ENCODE data around the gene BAG2.

BAG2 gene

DNA sequence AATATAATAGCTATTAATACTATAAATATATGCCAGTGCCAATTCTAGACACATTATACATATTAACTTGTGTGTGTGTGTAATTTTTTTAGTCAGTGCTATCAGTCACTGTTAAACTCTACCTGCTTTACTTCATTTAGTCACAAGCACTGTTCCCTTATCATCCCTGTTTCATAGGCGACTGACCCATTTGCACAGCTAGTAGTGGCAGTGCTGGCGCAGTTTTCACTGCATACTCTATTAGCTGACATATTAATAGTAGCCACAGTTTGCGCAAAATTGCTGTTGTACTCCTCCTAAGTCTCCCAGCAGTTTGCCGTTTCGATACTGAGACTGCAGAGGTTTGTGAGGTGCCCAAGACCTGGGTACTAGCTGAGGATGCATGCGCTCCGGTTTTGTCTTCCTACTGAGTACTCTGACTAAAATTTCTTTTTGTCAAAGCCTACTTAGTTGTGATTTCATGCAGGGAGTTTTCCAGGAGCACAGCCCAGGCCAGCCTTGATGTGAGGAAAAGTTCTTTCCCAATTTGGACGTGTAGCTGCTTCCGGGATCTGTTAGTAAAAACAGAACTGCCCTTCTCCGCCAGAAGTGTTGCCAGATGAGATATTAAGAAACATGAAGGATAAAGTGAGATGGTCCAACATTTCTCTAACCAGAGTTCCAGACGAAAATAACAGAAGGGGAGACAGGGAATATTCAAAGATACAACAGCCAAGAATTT, 5.6 kb downstream of the BAG2 start:
- no peak for DNase-seq

DNA sequence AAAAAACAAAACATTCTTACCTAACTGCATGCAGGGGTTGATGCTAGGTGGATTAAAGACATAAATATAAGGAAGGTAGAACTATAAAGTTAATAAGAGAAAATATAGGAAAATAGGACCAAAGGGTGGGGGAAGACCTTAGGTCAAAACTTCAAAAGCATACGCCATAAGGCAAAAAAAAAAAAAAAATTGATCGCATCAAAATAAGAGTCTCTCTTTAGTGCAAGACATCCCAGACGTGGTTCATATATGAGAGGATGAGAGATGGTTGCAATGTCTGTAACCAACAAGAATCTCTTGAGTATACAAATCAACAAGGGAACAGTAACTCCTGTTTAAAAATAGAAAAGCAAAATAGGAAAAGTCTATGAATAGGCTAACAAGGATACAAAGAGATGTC, 8.5 kb downstream of the BAG2 start:
- DNase-seq: no peak

- no peak for DNase-seq
These were observed 9.9 kb downstream of the BAG2 start for GRCh38 chr6:57182017-57182432.

DNA sequence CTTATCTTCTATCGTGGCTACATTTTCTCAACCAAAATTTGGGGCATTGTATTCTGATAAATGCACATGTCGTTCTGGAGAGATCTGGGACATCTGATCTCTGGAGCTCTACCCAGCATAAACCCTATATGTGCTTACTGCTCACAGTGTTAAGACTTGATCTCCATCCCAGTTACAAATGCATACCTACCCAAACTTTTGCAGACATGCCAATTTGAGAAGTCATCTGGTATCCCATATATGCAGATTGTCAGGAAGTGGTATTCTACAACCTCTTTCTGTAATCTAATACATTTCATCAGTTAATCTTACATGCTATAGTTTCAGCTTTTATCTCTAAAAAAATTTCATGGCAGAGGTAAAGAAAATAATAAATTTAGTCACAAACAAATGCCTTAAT, 11.2 kb downstream of the BAG2 start:
- no peak for DNase-seq

DNA sequence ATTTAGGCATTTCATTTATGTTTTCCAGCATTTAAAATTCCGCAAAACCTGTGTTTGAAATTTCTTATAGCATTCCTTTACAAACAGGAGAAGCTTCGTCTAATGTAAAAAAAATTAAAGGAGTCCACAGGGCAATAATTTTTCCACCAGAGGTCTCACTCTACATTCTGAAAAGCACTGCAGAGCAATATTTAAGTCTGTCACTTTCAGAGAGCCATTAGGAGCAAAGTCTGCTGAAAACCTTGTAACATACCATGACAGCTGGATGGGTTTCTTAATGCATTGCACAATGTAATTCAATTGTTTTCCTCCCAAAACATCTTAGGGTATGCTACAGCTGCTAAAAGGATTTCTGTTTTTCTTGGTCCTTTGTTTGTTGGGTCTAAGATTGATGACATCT, 18.0 kb downstream of the BAG2 start:
- DNase-seq: no peak

DNA sequence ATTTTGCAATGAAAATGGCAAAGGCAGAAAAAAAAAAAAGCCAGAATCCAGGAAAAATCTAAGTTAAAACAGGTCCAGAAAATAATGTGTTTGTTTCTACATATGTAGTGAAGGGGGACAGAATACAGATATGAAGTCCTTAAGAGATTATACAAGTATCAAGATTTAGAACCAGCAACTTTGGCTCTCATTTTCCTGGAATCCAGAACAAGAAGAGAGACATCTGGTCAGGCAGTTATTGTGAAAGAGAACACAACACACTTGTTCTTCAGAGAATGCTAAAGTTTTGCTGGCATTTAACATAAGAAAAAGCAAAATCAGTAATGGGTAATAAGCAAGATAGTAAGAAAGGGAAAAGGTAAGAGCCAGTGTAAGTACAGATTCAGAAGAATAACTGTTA, 21.1 kb downstream of the BAG2 start:
- no peak for DNase-seq

GRCh38 chr6:57195457-57195856, 23.3 kb downstream of the BAG2 start:
- DNase-seq: no peak

DNA sequence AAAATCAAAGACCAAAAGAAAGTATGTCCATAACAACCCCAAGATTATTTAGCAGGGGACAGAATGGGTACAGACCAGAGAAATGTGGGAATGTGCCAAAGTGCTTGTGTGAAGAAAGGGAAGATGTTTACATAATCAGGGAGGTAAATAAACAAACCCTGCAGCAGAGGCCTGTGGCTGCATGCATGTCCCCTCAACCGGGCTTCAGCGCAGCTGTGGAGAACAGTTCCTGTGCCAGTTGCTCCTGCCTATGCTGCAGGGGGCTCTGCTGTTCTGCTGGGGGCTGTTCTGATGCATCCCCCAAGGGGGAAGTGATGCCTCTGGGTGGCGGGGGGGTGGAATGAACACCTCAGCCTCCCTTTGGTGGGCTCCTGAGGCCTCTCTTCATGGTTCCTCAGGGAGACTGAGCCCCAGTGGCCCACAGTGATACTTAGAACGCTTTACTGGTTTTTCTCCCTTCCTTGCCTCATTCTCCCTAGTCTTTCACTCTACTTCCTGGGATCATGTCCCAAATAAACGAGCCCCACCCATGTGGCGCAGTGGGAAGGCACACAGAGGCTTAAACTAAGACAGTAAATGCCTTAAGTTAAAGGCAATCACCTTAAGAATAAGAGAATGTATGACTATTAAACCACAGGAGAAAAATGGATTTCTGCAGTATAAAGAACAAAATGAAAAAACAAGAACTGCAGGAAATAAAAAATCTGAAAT, 27.0 kb downstream of the BAG2 start:
- DNase-seq: no peak

GRCh38 chr6:57201718-57202117, 29.6 kb downstream of the BAG2 start:
- no peak for DNase-seq

DNA sequence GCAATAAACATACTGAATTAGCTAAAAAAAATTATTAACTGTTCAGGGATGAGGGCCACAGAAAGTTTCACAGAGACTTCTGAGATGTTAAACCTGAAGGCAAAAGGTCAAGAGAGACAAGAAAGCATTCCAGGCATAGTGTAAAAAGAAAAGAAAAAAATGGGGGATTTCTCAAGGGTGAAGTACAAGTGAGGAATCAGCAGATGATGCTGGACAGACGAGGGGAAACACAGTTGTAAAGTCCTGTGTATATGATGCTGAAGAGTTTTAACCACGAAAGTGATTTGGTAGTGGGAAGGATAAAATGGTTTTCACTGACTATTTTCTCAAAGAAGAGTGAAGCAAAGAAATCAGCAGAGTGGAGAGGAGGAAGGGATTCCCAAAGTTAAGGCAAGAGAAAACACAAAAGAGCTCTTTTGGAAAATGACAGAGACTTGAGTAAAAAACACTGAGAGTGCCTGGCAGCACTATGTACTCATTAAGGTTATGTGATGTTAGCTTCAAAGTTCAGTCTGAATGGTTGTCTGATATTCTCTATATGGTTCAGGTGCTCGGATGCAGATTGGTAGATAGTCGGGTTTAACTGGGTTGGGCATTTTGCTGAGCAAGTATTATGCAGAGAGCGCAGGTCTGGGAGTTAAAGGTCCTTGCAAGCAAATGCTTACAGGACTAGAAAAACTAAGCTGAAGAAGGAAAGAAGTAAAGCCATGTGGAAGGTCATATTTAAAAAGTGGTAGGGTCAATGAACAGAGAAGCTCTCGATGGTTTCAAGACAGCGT, 33.6 kb downstream of the BAG2 start:
- no peak for DNase-seq

DNA sequence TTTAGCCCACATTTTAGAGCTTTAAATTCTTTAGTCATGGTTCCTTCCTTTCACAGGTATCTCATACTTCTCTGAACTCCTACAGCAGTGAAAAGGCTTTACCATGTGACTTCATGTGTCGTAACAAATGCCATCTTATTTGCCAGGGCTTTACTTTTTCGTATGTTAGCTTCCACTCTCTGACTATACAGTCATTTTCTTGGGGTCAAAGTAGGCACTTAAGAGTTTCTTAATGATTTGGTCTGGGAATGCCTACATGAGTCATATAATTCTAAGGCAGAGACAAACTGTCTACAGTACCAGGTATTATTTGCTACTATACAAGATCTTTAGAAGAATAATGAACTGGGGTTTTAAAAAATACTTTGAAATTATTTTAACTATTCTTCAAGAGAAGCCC, 35.0 kb downstream of the BAG2 start:
- DNase-seq: no peak

- no peak for DNase-seq
These were observed 35.7 kb downstream of the BAG2 start for GRCh38 chr6:57207872-57208271.

DNA sequence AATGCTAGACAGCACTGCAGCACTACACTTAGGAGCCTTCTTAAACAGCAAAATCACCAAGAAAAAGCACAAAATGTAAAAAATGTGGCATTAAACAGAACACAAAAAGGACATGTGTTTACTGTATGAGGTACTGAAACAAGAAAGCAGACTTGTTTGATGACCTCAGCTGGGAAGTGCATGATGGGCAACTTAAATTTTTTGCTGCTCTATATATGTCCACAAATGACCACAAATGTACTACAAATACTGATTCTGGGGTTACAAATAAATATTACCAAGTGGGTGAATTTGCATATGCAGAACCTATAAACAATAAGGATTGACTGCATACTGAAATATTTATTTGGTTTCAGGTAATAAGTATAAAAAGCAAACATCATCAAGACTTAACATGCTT, 36.9 kb downstream of the BAG2 start:
- no peak for DNase-seq

- no peak for DNase-seq
These were observed 37.9 kb downstream of the BAG2 start for GRCh38 chr6:57210060-57210459.

DNA sequence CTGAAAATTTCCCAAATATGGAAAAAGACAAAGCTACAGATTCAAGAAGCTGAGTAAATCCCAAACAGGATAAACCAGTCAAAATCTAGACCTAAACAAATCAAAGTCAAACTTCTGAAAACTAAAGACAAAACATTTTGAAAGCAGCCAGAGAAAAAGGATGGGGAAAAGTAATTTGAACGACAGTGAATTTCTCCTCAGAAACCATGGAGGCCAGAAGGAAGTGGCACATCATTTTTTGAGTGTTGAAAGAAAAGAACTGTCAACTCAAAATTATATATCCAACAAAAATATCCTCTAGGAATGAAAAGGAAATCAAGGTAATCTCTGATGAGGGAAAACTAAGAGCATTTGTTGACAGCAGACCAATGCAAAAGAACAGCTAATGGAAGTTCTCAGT, 43.1 kb downstream of the BAG2 start:
- no peak for DNase-seq

- DNase-seq: no peak
These were observed 44.3 kb downstream of the BAG2 start for GRCh38 chr6:57216235-57217101.

GRCh38 chr6:57217270-57217669, 45.1 kb downstream of the BAG2 start:
- no peak for DNase-seq

- DNase-seq: no peak
These were observed 48.1 kb downstream of the BAG2 start for GRCh38 chr6:57220083-57220703.

- DNase-seq: peak; percentile 55
These were observed 49.2 kb downstream of the BAG2 start for GRCh38 chr6:57221191-57221935.

- peak; percentile 65 for DNase-seq
These were observed 50.0 kb downstream of the BAG2 start, which contains the start of gene RAB23 for GRCh38 chr6:57221936-57222742. TSS of gene RAB23 (minus strand) at chr6:57222307. CDS start at chr6:57210380, 11,927 bp downstream.

DNA sequence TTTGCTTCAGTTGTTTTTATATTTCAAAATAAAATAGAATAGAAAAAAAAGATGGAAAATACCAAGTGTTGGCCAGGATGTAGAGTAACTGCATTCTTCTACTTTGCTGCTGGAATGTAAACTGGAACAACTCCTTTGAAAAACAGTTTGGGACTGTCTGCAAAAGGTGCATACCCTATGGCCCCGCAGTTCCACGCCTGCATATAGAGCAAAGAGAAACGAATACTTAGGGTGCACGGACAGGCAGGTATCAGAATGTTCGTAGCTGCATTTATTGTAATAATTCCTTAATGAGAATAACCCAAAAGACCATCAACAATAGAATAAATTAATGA, 50.6 kb downstream of the BAG2 start:
- no peak for DNase-seq

Measured in KG1 (cell line).